H9 (cell line): ENCODE data around the gene KLLN. TPM values are rescaled to one million over a fixed set of nuclear protein-coding genes. Genes with fewer than 3 reads are reported as not detected.

ENCODE experiments used
- DNase-seq: peaks from one replicate; pipeline ENCODE4 v3.0.0-alpha.2; 2017
- H2AFZ ChIP-seq: one replicate; pipeline ENCODE4 v1.6.1; 2013; ENCODE audit warnings: mild to moderate bottlenecking, low read length, control low read depth, moderate library complexity
- H2AK5ac ChIP-seq: 2 replicates; pipeline ENCODE4 v1.6.1; 2013; ENCODE audit warnings: low read length, control low read depth, mixed read lengths; ENCODE audit not compliant: insufficient read length
- H2BK120ac ChIP-seq: one replicate; pipeline ENCODE4 v1.6.1; 2013; ENCODE audit warnings: low read depth, mild to moderate bottlenecking, low read length, control low read depth, inconsistent platforms; ENCODE audit not compliant: poor library complexity, severe bottlenecking
- H2BK12ac ChIP-seq: 2 replicates; pipeline ENCODE4 v1.6.1; 2013; ENCODE audit warnings: low read length, control low read depth, mixed read lengths, low read depth; ENCODE audit not compliant: insufficient read length
- H2BK15ac ChIP-seq: 2 replicates; pipeline ENCODE4 v1.6.1; 2013; ENCODE audit warnings: low read depth, low read length, control low read depth
- H2BK20ac ChIP-seq: one replicate; pipeline ENCODE4 v1.6.1; 2013; ENCODE audit warnings: low read depth, mild to moderate bottlenecking, low read length, control low read depth, inconsistent platforms; ENCODE audit not compliant: poor library complexity, severe bottlenecking
- H2BK5ac ChIP-seq: 2 replicates; pipeline ENCODE4 v1.6.1; 2013; ENCODE audit warnings: low read length, control low read depth, mixed read lengths; ENCODE audit not compliant: insufficient read length
- H3K14ac ChIP-seq: 2 replicates; pipeline ENCODE4 v1.6.1; 2013; ENCODE audit warnings: low read length, control low read depth; ENCODE audit not compliant: insufficient read depth
- H3K18ac ChIP-seq: 2 replicates; pipeline ENCODE4 v1.6.1; 2013; ENCODE audit warnings: low read depth, mild to moderate bottlenecking, mixed read lengths, low read length, control low read depth; ENCODE audit not compliant: insufficient read length
- H3K23ac ChIP-seq: 2 replicates; pipeline ENCODE4 v1.6.1; 2013; ENCODE audit warnings: low read length, control low read depth, mixed read lengths, low read depth; ENCODE audit not compliant: insufficient read length
- H3K23me2 ChIP-seq: 2 replicates; pipeline ENCODE4 v1.6.1; 2013; ENCODE audit warnings: low read depth, mild to moderate bottlenecking, mixed read lengths, low read length, control low read depth; ENCODE audit not compliant: insufficient read length, poor library complexity, severe bottlenecking
- H3K27ac ChIP-seq: 2 replicates; pipeline ENCODE4 v1.5.1; 2013; ENCODE audit warnings: low read length, control low read depth, mixed read lengths, low read depth; ENCODE audit not compliant: insufficient read length
- H3K27me3 ChIP-seq: 2 replicates; pipeline ENCODE4 v1.6.1; 2013; ENCODE audit warnings: low read length, control low read depth, inconsistent platforms; ENCODE audit not compliant: insufficient read depth
- H3K4ac ChIP-seq: 2 replicates; pipeline ENCODE4 v1.6.1; 2013; ENCODE audit warnings: low read depth, mild to moderate bottlenecking, control low read depth, inconsistent platforms, low read length, moderate library complexity
- H3K4me1 ChIP-seq: 2 replicates; pipeline ENCODE4 v1.6.1; 2013; ENCODE audit warnings: low read length, control low read depth, inconsistent platforms; ENCODE audit not compliant: insufficient read depth
- H3K4me2 ChIP-seq: 2 replicates; pipeline ENCODE4 v1.6.1; 2013; ENCODE audit warnings: low read length, control low read depth, mixed read lengths; ENCODE audit not compliant: insufficient read length, insufficient read depth
- H3K56ac ChIP-seq: 2 replicates; pipeline ENCODE4 v1.6.1; 2013; ENCODE audit warnings: low read depth, mild to moderate bottlenecking, mixed read lengths, low read length, control low read depth; ENCODE audit not compliant: insufficient read length
- H3K79me1 ChIP-seq: 2 replicates; pipeline ENCODE4 v1.6.1; 2013; ENCODE audit warnings: low read depth, mild to moderate bottlenecking, moderate library complexity, low read length, control low read depth, inconsistent platforms; ENCODE audit not compliant: insufficient read depth, poor library complexity, severe bottlenecking
- H3K79me2 ChIP-seq: 2 replicates; pipeline ENCODE4 v1.6.1; 2013; ENCODE audit warnings: low read length, control low read depth, inconsistent platforms; ENCODE audit not compliant: insufficient read depth
- H3K9ac ChIP-seq: 2 replicates; pipeline ENCODE4 v1.6.1; 2013; ENCODE audit warnings: low read length, control low read depth, mixed read lengths; ENCODE audit not compliant: insufficient read length; ENCODE audit errors: extremely low read depth
- H3K9me3 ChIP-seq: one replicate; pipeline ENCODE4 v1.6.1; 2013; ENCODE audit warnings: low read depth, low read length, inconsistent platforms; ENCODE audit not compliant: control insufficient read depth
- H3T11ph ChIP-seq: one replicate; pipeline ENCODE4 v1.6.1; 2013; ENCODE audit warnings: mild to moderate bottlenecking, low read length, control low read depth, inconsistent platforms
- H4K20me1 ChIP-seq: one replicate; pipeline ENCODE4 v1.6.1; 2013; ENCODE audit not compliant: control insufficient read depth, insufficient read length, insufficient read depth
- H4K5ac ChIP-seq: 2 replicates; pipeline ENCODE4 v1.6.1; 2013; ENCODE audit warnings: low read depth, mild to moderate bottlenecking, mixed read lengths, low read length, control low read depth; ENCODE audit not compliant: insufficient read length
- H4K8ac ChIP-seq: replicated peaks from 2 replicates; pipeline ENCODE4 v1.6.1; 2013; ENCODE audit warnings: low read length, control low read depth, mixed read lengths, low read depth; ENCODE audit not compliant: insufficient read length
- H4K91ac ChIP-seq: 2 replicates; pipeline ENCODE4 v1.6.1; 2013; ENCODE audit warnings: low read depth, mild to moderate bottlenecking, moderate library complexity, mixed read lengths, low read length, control low read depth; ENCODE audit not compliant: insufficient read length
- H3K27ac Mint-ChIP-seq, 3 experiments: 2 replicates in 2 of 3; 3 replicates in 1 of 3; pipeline ENCODE4 v1.8.0; 2020 to 2021; ENCODE audit warnings: mixed read lengths in 3 of 3, mild to moderate bottlenecking in 1 of 3, moderate library complexity in 1 of 3
- H3K27me3 Mint-ChIP-seq: 2 replicates; pipeline ENCODE4 v1.8.0; 2021; ENCODE audit warnings: low read depth, mild to moderate bottlenecking, moderate library complexity, mixed read lengths
- H3K36me3 Mint-ChIP-seq, 3 experiments: 2 replicates in 2 of 3; 3 replicates in 1 of 3; pipeline ENCODE4 v1.8.0; 2020 to 2021; ENCODE audit warnings: low read depth in 3 of 3, mixed read lengths in 3 of 3; ENCODE audit not compliant: insufficient read depth in 1 of 3
- H3K4me1 Mint-ChIP-seq, 2 experiments: 2 replicates each; pipeline ENCODE4 v1.8.0; 2020; ENCODE audit warnings: mixed read lengths in 2 of 2
- H3K4me3 Mint-ChIP-seq, 2 experiments: 2 replicates in 1 of 2; 3 replicates in 1 of 2; pipeline ENCODE4 v1.8.0; 2020 to 2021; ENCODE audit warnings: mild to moderate bottlenecking in 2 of 2, mixed read lengths in 2 of 2, moderate library complexity in 1 of 2
- H3K9me3 Mint-ChIP-seq, 2 experiments: 2 replicates in 1 of 2; 3 replicates in 1 of 2; pipeline ENCODE4 v1.8.0; 2020; ENCODE audit warnings: mild to moderate bottlenecking in 2 of 2, mixed read lengths in 2 of 2, moderate library complexity in 1 of 2
- WGBS: extraction: QIAGEN DNeasy Blood & Tissue Kit; methylation state at CpG from one replicate; pipeline ENCODE4 v1.1.7; 2013; ENCODE audit warnings: missing lambda C conversion rate, low lambda C conversion rate, mixed read lengths; ENCODE audit not compliant: insufficient read length; ENCODE audit errors: extremely low coverage; 5-methylcytosine and 5-hydroxymethylcytosine counted together
- total RNA-seq: library from RNA; stranded (reverse); gene quantifications from 2 replicates; pipeline ENCODE4 v1.2.1, GENCODE V29; 2021
- TF ChIP-seq, protein P1 (sequence below): fragments of 200-600 bp; sonication (generic); conservative IDR thresholded peaks from 3 replicates; pipeline ENCODE4 v1.8.0; 2021; ENCODE audit warnings: antibody characterized with exemption, mild to moderate bottlenecking

KLLN gene
- total RNA-seq, 1 experiment from 2014 or later: 0.79 TPM

DNA sequence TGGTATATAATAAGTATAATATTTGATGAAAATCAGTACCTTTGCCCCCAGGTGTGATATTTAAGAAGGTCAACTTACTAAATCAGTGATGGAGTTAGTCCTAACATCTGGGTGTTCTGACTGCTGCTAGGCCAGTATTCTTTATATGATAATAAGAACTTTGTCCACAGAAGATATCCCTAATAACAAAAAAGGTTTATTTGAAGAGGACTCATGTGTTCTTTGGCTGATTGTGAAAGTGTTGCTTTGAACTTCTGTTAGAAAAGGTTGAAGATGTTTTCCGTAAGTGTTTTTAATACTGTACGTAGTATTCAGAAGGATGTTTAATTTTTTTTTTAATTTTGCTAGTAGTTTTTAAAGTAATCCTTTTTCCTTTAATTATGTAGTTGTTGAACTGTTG lies 10.3 kb upstream of the KLLN start:
- Histone ChIP-seq H3K4me2 (no peak overlapping the region), H2AFZ (no peak overlapping the region), H3K4me1 (no peaks in the 10 kb centered on the region; the same call in 1 of the 2 replicates), H3K79me1 (peaks cover 6% of the 10 kb centered on the region), H3K9ac (no peak overlapping the region), H2AK5ac (no peak overlapping the region), H3K23me2 (no peaks in the 10 kb centered on the region), H4K5ac (no peak overlapping the region), H2BK15ac (no peak overlapping the region), H3K14ac (no peak overlapping the region), H2BK5ac (no peak overlapping the region), H3K27me3 (no peaks in the 10 kb centered on the region), H4K8ac (no peak overlapping the region), H2BK12ac (no peak overlapping the region), H3K56ac (no peak overlapping the region), H3K27ac (no peak overlapping the region), H3T11ph (no peak overlapping the region), H3K9me3 (no peaks in the 10 kb centered on the region), H2BK20ac (no peak overlapping the region), H2BK120ac (no peak overlapping the region), H3K4ac (no peak overlapping the region), H3K18ac (no peak overlapping the region), H3K23ac (no peak overlapping the region), H4K91ac (no peak overlapping the region), H3K79me2 (peaks cover 19% of the 10 kb centered on the region; the same call in 1 of the 2 replicates), H4K20me1 (no peaks in the 10 kb centered on the region)
- H3K9me3 Mint-ChIP-seq: no peaks in the 10 kb centered on the region
- no peak for DNase-seq
- WGBS: no CpG with 5 or more reads among the region's 2 CpGs
- no peak overlapping the region for H3K27ac Mint-ChIP-seq
- H3K27me3 Mint-ChIP-seq: no peaks in the 10 kb centered on the region
- TF ChIP-seq, protein P1, sequence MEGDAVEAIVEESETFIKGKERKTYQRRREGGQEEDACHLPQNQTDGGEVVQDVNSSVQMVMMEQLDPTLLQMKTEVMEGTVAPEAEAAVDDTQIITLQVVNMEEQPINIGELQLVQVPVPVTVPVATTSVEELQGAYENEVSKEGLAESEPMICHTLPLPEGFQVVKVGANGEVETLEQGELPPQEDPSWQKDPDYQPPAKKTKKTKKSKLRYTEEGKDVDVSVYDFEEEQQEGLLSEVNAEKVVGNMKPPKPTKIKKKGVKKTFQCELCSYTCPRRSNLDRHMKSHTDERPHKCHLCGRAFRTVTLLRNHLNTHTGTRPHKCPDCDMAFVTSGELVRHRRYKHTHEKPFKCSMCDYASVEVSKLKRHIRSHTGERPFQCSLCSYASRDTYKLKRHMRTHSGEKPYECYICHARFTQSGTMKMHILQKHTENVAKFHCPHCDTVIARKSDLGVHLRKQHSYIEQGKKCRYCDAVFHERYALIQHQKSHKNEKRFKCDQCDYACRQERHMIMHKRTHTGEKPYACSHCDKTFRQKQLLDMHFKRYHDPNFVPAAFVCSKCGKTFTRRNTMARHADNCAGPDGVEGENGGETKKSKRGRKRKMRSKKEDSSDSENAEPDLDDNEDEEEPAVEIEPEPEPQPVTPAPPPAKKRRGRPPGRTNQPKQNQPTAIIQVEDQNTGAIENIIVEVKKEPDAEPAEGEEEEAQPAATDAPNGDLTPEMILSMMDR: no peak
- no peak overlapping the region; a peak in 1 of 5 replicates for H3K4me3 Mint-ChIP-seq
- peaks cover 11 to 22% of the 10 kb centered on the region in 2 experiments for H3K4me1 Mint-ChIP-seq
- H3K36me3 Mint-ChIP-seq: peaks cover 0 to 4% (median 3%) of the 10 kb centered on the region in 3 experiments; a peak in 4 of 7 replicates
